ENCODE data around the gene MRGPRD.
"Not testable (repeated sequence)": the region's sequence is repeated elsewhere in the genome, so short reads cannot be mapped to it uniquely, and the experiment has no call there.

Gene MRGPRD

GRCh38 chr11:69005631-69006368 is 25.0 kb upstream of the MRGPRD start:
- no peak for DNase-seq (ENCODE audit: low read depth in 3 of 3)

GRCh38 chr11:69005183-69005630 is 24.4 kb upstream of the MRGPRD start:
- no peak for DNase-seq (ENCODE audit: low read depth in 3 of 3)

GRCh38 chr11:69004411-69005182 is 23.8 kb upstream of the MRGPRD start:
- DNase-seq (ENCODE audit: low read depth in 3 of 3) = no peak

- DNase-seq (ENCODE audit: low read depth in 3 of 3) = no peak
Measured at GRCh38 chr11:69003866-69004367, 23.1 kb upstream of the MRGPRD start.

GRCh38 chr11:69003301-69003865 is 22.6 kb upstream of the MRGPRD start:
- DNase-seq (ENCODE audit: low read depth in 3 of 3) = no peak

- no peak for DNase-seq (ENCODE audit: low read depth in 3 of 3)
Measured at GRCh38 chr11:69002570-69003231, 21.9 kb upstream of the MRGPRD start.

- no peak for DNase-seq (ENCODE audit: low read depth in 3 of 3)
Measured at GRCh38 chr11:69002110-69002569, 21.4 kb upstream of the MRGPRD start.

GRCh38 chr11:69001243-69002081 is 20.7 kb upstream of the MRGPRD start:
- no peak for DNase-seq (ENCODE audit: low read depth in 3 of 3)

GRCh38 chr11:69000831-69001242 is 20.1 kb upstream of the MRGPRD start:
- no peak for DNase-seq (ENCODE audit: low read depth in 3 of 3)

- no peak for DNase-seq (ENCODE audit: low read depth in 3 of 3)
Measured at GRCh38 chr11:69000391-69000790, 19.6 kb upstream of the MRGPRD start.

- not testable (repeated sequence) for DNase-seq (ENCODE audit: low read depth in 3 of 3)
Measured at GRCh38 chr11:68999748-69000355, 19.1 kb upstream of the MRGPRD start.

- no peak for DNase-seq (ENCODE audit: low read depth in 3 of 3)
Measured at GRCh38 chr11:68999093-68999747, 18.4 kb upstream of the MRGPRD start.

GRCh38 chr11:68998390-68998911 is 17.7 kb upstream of the MRGPRD start:
- no peak for DNase-seq (ENCODE audit: low read depth in 3 of 3)

GRCh38 chr11:68997995-68998348 is 17.2 kb upstream of the MRGPRD start:
- DNase-seq (ENCODE audit: low read depth in 3 of 3) = no peak

- no peak for DNase-seq (ENCODE audit: low read depth in 3 of 3)
Measured at GRCh38 chr11:68997124-68997994, 16.6 kb upstream of the MRGPRD start.

GRCh38 chr11:68996376-68997123 is 15.8 kb upstream of the MRGPRD start:
- DNase-seq (ENCODE audit: low read depth in 3 of 3) = no peak

- no peak for DNase-seq (ENCODE audit: low read depth in 3 of 3)
Measured at GRCh38 chr11:68994894-68995285, 14.1 kb upstream of the MRGPRD start.
